Sigmoid colon (tissue), 4 donors: ENCODE measurements around the gene FRS2.

ENCODE experiments used
- CTCF ChIP-seq, 4 experiments: fragments of 450-650 bp in 3 of 4; fragments of 200-600 bp in 1 of 4; IDR thresholded peaks; one replicate each; pipeline ENCODE4 v1.5.1; 2016 to 2019; ENCODE audit warnings: antibody characterized with exemption in 4 of 4, mild to moderate bottlenecking in 3 of 4, moderate library complexity in 2 of 4
- POLR2A ChIP-seq, 2 donors: fragments of 450-650 bp; IDR thresholded peaks; one replicate each; pipeline ENCODE4 v1.6.1; 2016; ENCODE audit warnings: antibody characterized with exemption in 2 of 2, mild to moderate bottlenecking in 2 of 2, moderate library complexity in 2 of 2
- POLR2AphosphoS5 ChIP-seq, 4 donors: sonication (generic); formaldehyde crosslinking; IDR thresholded peaks; one replicate each; pipeline ENCODE4 v1.6.1; 2017; ENCODE audit warnings: antibody characterized with exemption in 4 of 4

GRCh38 chr12:69512820-69513219 is 42.6 kb downstream of the FRS2 start:
- no peak for TF ChIP-seq POLR2A (IDR thresholded peaks at IDR 0.05)
- TF ChIP-seq CTCF (IDR thresholded peaks at IDR 0.05): no peak
- no peak for TF ChIP-seq POLR2AphosphoS5 (IDR thresholded peaks at IDR 0.05)
